Astrocyte (in vitro differentiated cells and primary cell): ENCODE results near the gene GABRP.

Source experiments
- CTCF ChIP-seq: IDR thresholded peaks from 2 replicates; pipeline ENCODE4 v1.5.1; 2011; ENCODE audit warnings: low read depth, mild to moderate bottlenecking, inconsistent platforms, low read length, moderate library complexity; ENCODE audit not compliant: insufficient read depth
- EZH2 ChIP-seq: IDR thresholded peaks from 2 replicates; pipeline ENCODE4 v1.6.1; 2012; ENCODE audit warnings: mild to moderate bottlenecking, low read length, inconsistent platforms; ENCODE audit not compliant: insufficient read depth

DNA sequence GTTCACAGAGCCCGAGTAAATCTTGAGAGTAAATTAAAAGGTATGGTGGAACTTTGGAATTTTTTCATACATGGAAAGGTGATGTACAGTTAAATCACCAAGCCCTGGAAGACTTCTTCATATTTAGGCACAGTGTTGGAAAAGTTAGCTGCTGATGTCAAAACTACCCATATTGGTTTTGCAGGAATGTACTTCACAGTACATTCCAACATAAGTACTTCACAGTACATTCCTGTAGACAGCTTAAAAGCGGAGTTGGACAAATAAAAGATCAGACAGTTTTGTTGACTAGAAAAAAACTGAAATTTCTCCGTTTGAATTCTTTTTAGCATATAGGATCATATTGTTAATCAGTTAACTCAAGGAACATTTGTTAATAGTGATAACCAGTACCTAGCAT, 80.1 kb downstream of the GABRP start:
- no peak for TF ChIP-seq CTCF
- no peak for TF ChIP-seq EZH2
